GM21528 (cell line): ENCODE results near the gene MID1IP1.

ENCODE experiments used
- ATAC-seq: cut with Tn5 transposase; IDR thresholded peaks from one replicate; pipeline ENCODE4 v1.9.1; 2021; ENCODE audit warnings: mild to moderate bottlenecking, moderate library complexity; ENCODE audit not compliant: unreplicated experiment, low FRiP score

MID1IP1 gene, protein sequence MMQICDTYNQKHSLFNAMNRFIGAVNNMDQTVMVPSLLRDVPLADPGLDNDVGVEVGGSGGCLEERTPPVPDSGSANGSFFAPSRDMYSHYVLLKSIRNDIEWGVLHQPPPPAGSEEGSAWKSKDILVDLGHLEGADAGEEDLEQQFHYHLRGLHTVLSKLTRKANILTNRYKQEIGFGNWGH

DNA sequence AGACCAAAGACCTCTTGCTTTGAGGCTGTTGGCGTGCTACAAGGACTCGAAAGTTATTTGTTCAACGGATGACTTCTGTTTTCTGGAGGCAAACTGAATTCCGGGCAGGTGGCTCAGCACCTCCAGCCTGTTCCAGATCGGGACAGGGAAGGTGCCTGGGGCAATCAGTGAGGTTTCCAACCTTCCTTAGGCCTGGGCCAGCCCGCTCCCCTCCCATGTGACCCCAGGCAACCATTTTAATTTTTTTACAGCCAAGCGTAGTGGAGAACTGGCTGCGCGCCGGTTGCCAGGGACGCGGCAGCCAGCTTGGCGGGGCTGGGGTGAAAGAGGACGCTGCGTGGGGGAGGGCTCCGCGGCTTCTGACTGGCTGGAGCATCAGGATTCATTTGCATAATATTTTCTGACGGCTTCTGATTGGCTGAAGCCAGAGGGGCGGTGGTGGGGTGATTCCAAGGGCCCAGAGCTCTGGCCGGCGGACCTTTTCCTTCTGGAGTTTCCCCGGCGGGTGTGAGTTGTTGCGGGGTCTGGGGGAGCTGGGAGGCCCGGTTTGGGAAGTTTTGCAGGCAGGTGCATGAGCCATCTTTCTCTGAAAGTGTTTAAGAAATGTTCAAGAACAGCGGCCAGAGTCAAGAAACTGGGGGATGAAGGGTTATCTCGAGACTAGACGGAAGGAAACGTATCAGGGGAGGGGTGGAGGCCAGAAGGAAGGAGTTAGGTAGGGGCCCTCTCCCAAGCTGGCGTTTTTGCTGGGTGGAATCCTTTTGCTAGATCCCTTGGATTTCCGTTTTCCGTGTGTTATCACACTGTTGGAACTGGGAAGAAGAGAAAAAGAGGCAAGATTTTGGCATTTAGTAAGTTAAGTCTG lies at the start of gene MID1IP1:
TSS of gene MID1IP1 (plus strand) at position 479 of the 865 bp plus-strand sequence. CDS start 3,488 bp downstream, outside the sequence.
- no peak for ATAC-seq

DNA sequence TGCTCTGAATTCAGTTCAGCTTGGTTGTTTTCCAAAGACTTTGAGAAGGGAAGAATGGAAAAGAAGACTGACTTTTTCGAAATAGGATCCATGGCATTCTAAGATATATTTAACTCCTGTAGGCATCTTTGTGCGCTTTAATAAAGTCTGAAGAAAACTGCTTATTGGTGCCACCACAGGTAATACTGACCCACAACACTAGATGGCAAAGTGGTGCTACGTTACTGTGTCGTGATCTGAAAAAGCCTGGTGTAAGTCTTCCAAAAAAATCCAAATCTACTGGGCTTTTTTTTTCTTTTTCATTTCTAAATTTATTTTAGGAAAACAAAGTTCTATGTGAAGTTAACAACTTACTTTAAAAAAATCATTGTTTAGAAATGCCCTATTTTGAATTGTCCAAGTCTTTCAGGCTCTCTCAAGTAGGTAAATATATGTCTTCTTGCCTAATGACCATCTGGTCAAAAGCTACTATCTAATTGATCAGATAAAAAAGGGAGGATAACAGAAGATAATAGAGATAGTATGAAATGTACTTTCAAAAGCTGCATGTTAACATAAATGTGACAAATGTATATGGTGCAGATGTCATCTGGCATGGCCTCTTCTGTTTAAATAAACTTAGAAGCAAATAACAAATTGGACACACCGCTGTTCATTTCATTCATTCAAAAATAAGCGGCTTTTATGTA lies 47.0 kb upstream of the MID1IP1 start:
- ATAC-seq, result no peak

DNA sequence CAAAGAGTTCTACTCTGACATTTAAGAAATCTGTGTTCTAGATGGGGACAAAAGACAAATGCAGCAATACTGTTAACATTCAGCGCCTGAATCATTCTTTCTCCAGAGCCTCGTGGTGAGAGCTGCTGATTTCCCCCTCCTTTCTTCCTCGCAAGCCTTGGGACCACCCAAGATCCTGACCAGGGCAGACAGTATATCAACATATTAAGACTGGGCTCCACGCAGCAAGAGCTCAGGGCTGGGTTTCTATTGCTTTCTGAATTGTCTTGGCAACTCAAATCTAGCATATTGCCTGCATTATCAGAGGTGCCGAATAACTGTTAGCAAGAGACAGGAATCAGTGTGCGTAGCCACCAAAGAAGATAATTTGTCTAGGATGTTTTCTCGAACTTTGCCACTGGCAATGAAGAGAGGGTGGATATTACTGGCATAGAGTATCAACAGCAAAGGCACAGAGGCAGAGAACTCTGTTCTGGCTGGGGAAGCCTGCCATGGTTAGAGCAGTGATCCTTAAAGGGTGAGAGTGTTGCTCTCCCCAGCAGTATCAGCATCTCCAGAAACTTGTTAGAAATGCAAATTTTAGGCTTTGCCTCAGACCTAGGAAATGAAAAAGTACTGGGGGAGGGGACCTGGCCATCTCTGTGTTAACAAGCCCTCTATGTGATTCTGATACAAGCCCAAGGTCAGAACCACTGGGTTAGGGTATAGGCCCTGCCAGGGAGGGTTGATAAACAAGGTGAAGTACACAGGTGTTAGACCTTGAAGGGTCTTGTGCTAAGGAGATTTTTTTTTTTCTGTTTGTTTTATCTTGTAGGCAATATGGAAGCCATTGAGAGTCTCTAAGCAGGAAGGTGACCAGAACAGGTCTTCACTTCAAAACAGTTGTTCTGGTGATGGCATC lies 46.2 kb upstream of the MID1IP1 start:
- no peak for ATAC-seq

DNA sequence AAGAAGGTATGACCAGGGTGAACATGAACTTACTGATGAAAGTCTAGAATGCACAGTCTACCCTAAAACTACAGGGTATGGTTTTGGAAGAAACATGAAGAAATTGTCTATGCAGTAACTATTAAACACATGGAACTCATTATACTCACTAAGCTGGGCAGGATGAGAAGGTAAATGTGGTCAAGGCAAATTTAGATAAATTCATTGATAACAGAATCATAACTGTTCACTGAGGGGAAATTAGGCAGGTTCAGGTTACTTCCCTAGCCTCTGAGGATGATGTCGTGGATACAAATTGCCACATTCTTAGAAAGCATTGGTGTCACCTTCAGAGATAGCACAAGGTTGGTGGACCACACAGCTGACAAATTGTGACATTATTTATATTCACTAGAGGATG lies 40.4 kb upstream of the MID1IP1 start:
- ATAC-seq, result no peak

DNA sequence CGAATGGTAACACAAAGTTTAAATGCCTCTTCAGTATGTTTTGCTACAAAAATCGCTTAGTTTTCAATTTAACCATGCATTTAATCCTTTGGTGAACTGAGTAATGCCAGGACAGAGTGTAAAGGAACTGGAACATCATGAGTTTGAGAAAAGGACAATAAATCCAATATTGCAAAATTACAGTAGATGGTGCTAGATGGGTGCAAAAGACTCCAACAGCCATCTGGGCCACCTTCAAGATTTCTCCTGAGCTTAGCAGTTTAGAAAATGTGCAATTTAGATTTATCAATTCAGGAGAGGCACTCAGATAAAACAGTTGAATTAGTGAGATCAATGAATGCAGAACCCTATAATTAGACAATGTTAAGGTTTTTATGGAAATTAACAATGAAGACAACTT lies 33.2 kb upstream of the MID1IP1 start:
- no peak for ATAC-seq

DNA sequence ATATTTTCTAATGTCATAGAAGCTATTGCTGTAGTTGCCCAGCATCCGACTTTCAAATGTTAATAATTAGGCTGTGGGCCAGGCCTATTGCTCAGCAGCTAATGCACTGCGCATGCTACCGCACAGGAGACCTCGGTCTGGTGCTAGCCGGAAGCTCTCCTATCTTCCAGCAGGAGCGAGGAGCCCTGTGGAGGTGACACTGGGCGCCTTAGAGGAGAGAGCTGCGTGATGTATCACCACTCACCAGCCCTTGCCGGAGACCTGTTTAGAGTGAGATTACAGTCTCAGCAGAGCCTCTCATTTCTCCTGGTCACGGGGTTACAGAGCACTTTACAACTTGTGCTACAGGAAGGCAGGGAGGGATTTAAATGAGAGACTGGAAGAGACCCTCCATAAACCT lies 31.1 kb upstream of the MID1IP1 start:
- ATAC-seq, result no peak

DNA sequence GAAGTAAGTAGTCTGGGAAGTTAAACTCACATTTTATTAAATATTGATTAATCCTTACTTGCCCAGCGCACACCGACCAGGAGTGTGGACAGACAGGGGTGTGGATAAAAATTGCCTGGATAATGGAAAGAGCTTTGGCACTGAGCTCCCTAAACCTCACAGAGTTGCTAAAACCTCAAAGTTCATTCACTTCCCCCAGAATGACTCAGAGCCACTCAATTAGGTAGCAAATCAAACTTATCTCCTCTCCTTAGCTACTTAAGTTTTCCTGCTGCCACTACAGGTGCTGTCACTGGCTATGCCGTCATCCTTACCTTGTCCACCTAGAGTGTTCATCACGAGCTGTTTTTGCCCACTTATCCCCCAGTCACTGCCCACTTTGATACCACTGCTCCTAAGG lies 27.0 kb upstream of the MID1IP1 start:
- no peak for ATAC-seq

DNA sequence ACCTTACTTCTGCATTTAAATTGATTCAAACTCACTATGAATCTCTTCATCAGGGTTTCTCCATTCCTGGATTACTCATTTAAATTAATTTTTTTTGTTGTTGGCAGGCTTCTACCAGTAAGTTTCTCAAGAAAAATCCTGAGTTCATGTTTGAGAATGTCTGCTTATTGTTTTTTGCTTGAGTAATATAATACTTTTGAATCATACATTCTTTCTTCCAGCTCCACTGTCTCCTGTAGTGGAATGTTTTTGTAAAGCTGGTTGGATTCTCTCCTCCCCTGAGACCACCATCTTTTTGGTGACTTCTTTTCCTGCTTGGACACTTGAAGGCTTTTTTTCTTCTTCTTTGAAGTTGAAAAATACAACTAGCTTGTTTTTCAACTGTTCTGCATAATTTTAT lies 4.3 kb upstream of the MID1IP1 start:
- ATAC-seq, result no peak

DNA sequence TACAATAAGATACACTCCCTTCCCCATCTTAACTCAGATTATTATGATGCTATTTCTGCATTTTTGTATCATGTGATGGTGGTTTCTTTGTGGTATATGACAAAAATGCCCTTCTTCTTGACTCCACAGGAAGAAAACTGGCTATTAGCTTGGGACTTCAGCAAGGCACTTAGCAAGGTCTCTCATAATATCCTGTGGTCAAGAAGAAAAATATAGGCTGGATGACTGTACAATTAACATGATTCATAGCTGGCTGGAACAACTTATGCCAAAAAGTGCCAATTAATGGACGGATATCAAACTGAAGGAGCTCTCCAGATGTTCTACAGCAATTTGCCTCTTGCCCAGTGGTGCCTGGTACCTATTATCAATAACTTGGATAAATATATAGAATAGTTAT lies 2.3 kb upstream of the MID1IP1 start:
- no peak for ATAC-seq

DNA sequence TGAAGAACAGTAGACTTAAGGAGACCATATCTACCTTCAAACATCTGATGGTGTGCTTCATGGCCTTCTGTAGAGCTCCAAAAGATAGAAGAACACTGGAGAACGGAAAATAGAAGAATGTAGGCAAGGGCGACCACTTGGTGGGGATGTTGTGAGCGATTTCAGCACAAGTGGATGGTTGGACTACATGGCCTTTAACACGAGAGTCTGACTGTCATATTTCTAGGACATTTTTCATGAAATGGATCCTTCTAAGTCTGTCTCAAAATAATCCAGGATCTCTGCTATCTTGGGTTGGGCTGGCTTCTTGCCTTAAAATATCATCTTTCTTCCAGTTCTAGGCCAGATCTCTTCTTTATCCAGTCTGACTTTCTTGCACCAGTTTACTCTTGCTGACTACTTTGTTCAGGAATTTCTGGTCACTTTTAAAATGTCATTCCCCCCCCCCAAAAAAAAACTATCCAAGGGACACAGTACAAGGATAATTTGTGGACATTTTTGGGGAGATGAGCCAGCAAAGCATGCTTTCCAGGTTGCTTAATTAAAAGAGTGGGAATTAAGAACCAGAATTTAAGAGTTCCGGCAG lies 1.2 kb upstream of the MID1IP1 start:
- no peak for ATAC-seq

DNA sequence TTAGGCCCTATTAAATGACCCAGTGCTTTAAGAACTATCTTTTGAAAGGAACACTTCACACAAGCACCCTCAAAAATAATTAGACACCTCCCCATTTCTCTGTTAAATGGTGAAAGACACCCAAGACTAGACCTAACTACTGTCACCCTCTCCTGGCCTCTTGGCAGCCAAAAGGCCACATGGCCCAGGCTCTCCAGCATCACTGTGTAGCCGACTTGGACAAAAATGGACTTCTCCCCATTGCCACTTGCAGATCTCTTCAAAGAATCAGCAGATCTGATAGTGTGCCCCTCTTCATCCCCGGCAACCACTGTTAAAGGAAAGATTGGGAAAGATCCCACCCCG lies 2.0 kb downstream of the MID1IP1 start:
- ATAC-seq, result no peak

DNA sequence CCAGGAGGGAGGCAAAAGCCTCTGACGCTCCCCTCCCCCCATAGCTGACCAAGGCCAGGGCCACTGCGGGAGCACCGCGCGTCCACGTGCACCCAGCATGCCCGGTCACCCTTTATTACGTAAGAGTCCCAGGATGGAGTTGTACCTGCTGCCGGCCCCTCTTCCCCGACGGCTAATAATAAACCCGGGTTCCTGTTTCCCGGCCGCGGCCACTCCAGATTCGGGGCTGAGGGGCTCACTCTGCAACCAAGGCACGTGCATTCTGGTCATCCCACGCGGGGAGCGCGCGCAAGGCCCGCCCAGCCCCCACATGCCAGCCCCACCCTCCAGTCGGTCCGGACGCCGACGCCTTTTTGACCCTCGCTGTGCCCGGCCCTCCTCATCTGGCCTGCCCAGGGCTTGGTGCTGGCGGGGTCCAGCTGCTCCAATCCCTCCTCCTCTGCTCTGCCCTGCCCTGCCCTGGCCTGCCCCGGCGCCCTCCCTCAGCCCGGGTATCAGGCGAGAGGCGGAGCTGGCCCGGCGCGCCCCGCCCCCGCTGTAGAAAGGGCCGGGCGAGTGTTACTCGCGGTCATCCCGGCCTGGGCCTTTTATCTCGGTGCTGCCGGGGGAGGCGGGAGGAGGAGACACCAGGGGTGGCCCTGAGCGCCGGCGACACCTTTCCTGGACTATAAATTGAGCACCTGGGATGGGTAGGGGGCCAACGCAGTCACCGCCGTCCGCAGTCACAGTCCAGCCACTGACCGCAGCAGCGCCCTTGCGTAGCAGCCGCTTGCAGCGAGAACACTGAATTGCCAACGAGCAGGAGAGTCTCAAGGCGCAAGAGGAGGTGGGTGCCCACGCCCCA lies 2.6 kb downstream of the MID1IP1 start:
- ATAC-seq, result peak; percentile 75

DNA sequence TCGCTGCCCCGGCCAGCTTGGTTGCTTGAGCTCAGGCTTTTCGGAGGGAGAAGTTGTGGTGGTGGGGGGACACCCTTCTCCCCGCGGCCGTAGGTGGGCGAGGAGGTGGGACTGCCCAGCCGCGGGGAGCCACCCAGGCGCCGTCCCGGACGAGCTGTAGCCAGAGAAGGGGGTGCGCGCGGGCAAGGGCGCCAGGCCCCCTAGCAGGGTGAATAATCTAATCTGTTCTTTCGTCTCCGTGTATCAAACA lies 3.1 kb downstream of the MID1IP1 start:
- peak; percentile 5 for ATAC-seq

DNA sequence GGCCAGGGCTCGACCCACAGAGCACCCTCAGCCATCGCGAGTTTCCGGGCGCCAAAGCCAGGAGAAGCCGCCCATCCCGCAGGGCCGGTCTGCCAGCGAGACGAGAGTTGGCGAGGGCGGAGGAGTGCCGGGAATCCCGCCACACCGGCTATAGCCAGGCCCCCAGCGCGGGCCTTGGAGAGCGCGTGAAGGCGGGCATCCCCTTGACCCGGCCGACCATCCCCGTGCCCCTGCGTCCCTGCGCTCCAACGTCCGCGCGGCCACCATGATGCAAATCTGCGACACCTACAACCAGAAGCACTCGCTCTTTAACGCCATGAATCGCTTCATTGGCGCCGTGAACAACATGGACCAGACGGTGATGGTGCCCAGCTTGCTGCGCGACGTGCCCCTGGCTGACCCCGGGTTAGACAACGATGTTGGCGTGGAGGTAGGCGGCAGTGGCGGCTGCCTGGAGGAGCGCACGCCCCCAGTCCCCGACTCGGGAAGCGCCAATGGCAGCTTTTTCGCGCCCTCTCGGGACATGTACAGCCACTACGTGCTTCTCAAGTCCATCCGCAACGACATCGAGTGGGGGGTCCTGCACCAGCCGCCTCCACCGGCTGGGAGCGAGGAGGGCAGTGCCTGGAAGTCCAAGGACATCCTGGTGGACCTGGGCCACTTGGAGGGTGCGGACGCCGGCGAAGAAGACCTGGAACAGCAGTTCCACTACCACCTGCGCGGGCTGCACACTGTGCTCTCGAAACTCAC lies 3.6 kb downstream of the MID1IP1 start:
- ATAC-seq, result peak; percentile 4

DNA sequence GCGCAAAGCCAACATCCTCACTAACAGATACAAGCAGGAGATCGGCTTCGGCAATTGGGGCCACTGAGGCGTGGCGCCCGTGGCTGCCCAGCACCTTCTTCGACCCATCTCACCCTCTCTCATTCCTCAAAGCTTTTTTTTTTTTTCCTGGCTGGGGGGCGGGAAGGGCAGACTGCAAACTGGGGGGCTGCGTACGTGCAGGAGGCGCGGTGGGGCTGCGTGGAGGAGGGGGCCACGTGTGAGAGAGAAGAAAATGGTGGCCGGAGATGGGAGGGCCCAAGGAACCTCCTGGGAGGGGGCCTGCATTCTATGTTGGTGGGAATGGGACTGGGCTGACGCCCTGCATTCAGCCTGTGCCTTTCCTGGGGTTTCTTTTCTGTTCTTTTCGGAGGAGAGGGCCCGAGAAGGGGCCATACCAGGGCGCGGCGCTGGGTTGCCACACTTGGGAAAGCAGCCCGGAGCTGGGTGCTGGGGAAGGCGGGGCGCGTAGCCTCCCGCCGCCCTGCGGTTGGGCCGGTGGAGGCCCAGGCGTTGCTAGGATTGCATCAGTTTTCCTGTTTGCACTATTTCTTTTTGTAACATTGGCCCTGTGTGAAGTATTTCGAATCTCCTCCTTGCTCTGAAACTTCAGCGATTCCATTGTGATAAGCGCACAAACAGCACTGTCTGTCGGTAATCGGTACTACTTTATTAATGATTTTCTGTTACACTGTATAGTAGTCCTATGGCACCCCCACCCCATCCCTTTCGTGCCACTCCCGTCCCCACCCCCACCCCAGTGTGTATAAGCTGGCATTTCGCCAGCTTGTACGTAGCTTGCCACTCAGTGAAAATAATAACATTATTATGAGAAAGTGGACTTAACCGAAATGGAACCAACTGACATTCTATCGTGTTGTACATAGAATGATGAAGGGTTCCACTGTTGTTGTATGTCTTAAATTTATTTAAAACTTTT lies 4.5 kb downstream of the MID1IP1 start:
- no peak for ATAC-seq

DNA sequence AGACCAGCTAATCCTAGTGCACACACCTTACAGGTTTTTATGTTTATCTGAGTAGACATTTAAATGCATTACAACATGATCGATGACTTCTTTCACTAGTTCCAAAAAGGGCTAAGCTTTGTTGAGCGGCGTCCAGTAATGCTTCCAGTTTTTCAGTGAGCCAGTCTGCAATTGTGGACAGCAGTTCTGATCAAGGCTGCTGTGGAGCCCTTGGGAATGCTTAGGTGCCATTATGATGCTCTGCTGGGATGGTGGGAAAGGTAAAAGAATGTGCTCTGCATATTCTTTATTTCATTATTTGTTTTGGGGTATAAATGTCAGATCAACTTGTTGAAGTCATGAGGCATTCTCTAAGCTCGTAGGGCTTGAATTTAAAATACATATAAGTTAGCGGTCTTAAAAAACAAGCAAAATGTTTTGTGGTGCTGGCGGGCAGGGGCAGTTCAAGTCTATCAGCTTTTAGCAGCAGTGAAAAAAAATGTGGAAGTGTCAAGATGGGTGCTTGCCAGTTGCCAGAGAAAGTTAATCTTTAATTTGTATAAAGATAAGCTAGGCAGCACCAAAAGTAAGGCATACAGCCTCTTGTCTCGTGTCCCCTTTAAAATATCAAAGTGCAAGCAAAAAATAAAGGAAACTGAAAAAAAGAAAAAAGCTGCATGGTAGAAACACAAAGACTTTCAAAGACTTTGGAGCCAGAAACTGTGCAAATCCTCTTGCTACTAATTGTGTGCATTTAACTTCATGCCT lies 5.8 kb downstream of the MID1IP1 start:
- ATAC-seq, result no peak

DNA sequence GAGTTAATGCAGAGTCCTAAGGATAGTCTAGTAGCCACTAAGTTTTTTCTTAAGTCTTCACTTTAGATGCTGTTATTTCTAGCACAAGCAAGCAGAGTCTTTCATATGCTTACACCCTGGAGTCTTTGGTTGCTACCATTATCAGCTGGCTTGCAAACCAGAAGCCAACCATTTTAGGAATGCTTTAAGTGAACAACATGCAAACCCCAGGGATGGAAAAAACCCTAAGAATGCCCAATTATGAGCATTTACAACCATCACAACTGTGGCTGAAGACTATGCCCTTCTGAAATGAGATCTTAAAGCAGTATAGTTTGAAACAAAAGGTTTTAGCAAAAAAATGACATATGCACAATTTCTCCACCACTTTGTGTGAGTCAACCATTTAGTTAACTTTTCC lies 6.6 kb downstream of the MID1IP1 start:
- no peak for ATAC-seq
